WERI-Rb-1 (cell line): ENCODE results near the gene SORL1.

Experiments
- DNase-seq: peaks from one replicate; pipeline ENCODE4 v3.0.0-alpha.2; 2020
- H3K27ac ChIP-seq: fragments of 250-450 bp; sonication (Bioruptor Pico); 2 replicates; pipeline ENCODE4 v1.5.1; 2020; ENCODE audit warnings: mild to moderate bottlenecking, moderate library complexity
- H3K27me3 ChIP-seq: fragments of 250-450 bp; sonication (Bioruptor Pico); 2 replicates; pipeline ENCODE4 v1.5.1; 2021; ENCODE audit warnings: mild to moderate bottlenecking, low read depth, moderate library complexity; ENCODE audit not compliant: insufficient read depth, severe bottlenecking
- H3K36me3 ChIP-seq: fragments of 250-450 bp; sonication (Bioruptor Pico); 2 replicates; pipeline ENCODE4 v1.5.1; 2020; ENCODE audit warnings: mild to moderate bottlenecking, moderate library complexity
- H3K4me3 ChIP-seq: 2 replicates; pipeline ENCODE4 v1.5.1; 2011; ENCODE audit warnings: low read depth, mild to moderate bottlenecking, control low read depth, low read length
- H3K9me3 ChIP-seq: fragments of 250-450 bp; sonication (Bioruptor Pico); 2 replicates; pipeline ENCODE4 v1.5.1; 2021; ENCODE audit warnings: mild to moderate bottlenecking, moderate library complexity; ENCODE audit not compliant: severe bottlenecking
- TF ChIP-seq, protein P1 (sequence below): IDR thresholded peaks from 2 replicates; pipeline ENCODE4 v1.5.1; 2011; ENCODE audit warnings: low read depth, mild to moderate bottlenecking, control low read depth, inconsistent platforms, low read length

Gene SORL1

DNA sequence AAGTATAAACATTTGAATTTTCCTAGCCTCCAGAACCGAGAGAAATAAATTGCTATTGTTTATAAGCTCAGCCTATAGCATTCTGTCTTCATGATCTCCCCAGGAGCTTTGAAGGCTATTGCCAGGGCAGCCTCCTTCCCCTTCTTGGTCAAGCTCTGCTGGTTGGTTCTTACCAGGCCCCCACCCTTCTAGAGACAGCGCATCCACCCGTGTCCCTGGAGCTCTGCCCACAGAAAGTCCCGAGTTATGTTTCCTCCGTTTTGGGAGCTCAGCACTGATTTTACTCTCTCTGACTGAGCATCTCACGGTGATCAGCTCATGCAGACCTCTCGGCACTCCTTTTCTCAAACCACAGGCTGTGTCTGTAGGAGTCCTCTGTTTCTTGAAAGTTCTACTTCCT is 124.4 kb downstream of the SORL1 start:
- Histone ChIP-seq H3K36me3 (no peaks in the 10 kb centered on the region), H3K27ac (no peak overlapping the region), H3K27me3 (no peaks in the 10 kb centered on the region), H3K9me3 (peaks cover 3% of the 10 kb centered on the region), H3K4me3 (no peak overlapping the region)
- TF ChIP-seq, protein P1, sequence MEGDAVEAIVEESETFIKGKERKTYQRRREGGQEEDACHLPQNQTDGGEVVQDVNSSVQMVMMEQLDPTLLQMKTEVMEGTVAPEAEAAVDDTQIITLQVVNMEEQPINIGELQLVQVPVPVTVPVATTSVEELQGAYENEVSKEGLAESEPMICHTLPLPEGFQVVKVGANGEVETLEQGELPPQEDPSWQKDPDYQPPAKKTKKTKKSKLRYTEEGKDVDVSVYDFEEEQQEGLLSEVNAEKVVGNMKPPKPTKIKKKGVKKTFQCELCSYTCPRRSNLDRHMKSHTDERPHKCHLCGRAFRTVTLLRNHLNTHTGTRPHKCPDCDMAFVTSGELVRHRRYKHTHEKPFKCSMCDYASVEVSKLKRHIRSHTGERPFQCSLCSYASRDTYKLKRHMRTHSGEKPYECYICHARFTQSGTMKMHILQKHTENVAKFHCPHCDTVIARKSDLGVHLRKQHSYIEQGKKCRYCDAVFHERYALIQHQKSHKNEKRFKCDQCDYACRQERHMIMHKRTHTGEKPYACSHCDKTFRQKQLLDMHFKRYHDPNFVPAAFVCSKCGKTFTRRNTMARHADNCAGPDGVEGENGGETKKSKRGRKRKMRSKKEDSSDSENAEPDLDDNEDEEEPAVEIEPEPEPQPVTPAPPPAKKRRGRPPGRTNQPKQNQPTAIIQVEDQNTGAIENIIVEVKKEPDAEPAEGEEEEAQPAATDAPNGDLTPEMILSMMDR = no peak
- no peak for DNase-seq

DNA sequence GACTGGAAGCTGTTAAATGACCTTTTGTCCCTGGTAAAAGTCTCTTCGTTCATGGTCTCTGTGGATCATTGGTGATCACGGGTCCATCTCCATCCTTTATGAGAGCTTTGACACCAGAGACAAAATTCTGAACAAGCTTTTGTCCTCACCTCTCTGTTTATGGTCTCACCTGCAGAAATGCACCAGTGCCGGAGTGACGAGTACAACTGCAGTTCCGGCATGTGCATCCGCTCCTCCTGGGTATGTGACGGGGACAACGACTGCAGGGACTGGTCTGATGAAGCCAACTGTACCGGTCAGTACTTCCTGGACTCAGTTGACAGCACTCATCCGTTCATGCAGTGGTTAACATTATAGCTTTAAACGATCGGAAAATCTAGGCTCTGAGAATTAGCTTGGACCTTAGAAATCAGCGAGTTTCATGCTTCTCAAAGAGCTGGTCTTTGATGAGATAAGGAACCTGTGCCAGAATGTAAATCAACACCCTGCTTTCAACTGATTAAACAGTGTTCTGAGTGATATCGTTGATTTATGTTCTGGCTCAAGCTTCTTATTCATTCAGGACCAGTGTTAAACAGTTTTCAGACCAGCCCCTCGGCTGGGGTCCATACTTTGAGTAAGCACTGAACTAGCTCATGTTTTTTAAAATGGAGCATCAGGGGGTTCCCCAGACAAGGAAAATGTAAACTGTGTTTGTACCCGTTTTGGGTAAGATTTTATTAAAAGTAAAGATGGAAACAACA is 125.2 kb downstream of the SORL1 start:
- Histone ChIP-seq H3K36me3 (no peaks in the 10 kb centered on the region), H3K9me3 (peaks cover 3% of the 10 kb centered on the region), H3K4me3 (no peak overlapping the region), H3K27ac (0 out of 2 replicates have a peak overlapping the region, but pooled peaks have one; percentile 5), H3K27me3 (no peaks in the 10 kb centered on the region)
- peak; percentile 12 for DNase-seq
- TF ChIP-seq, protein P1 = no peak

DNA sequence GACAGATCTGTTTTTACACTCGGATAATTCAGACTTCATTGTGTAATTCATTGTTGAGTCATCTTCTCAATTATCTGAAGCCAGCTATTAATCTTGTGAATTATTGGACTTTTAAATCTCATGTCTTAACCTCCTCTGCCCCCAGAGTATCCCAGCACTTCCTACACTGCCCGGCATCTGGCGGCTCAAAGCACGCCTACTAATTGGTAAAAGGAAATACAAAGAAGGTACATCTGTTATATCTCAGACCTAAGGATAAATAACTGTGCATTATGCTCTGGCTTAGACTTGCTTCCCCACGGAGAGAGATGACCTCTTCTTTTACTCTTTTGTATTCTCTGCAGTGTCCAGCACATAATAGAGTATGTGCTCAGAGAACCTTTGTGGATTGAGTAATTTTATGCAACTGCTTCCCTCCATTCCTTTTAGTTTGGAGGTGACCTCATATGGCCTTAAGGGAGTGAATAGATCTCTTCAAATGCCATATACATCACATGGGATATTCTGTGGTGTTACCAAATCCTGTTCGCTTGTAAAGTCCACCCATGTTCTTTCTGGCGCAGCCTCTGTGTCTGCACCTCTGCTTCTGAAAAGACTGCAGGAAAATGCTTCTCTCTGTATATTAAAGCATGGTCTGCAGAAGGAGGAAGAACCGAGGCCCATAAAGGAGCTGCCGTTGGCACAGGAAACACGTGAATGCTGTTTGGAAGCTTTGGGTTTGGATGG is 126.3 kb downstream of the SORL1 start:
- peak; percentile 80 for DNase-seq
- no peaks in the 10 kb centered on the region for H3K27me3 ChIP-seq
- H3K27ac ChIP-seq = no peak overlapping the region
- no peak overlapping the region for H3K4me3 ChIP-seq
- TF ChIP-seq, protein P1 = no peak
- no peaks in the 10 kb centered on the region for H3K36me3 ChIP-seq
- H3K9me3 ChIP-seq = peaks cover 3% of the 10 kb centered on the region

DNA sequence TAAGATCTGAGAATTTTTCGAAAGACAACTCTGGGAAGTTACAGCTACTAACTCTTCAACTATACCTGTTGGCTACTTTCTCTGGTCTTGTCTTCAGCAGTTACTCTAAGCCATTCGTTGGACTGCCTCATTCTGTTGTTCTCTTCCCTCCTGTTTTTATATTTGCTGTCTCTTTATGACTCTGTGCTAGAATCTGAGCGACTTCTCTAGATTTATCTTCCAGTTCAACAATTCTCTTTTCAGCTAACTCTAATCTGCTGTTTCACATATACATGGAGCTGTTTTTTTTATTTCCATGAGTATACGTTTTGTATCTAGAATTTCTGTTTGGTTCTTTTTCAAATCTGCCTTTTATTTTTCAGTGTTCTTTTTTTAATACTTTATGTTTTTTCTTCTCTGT is 128.0 kb downstream of the SORL1 start:
- Histone ChIP-seq H3K27me3 (no peaks in the 10 kb centered on the region), H3K9me3 (peaks cover 3% of the 10 kb centered on the region), H3K4me3 (no peak overlapping the region), H3K27ac (no peak overlapping the region), H3K36me3 (no peaks in the 10 kb centered on the region)
- no peak for DNase-seq
- TF ChIP-seq, protein P1 = no peak

DNA sequence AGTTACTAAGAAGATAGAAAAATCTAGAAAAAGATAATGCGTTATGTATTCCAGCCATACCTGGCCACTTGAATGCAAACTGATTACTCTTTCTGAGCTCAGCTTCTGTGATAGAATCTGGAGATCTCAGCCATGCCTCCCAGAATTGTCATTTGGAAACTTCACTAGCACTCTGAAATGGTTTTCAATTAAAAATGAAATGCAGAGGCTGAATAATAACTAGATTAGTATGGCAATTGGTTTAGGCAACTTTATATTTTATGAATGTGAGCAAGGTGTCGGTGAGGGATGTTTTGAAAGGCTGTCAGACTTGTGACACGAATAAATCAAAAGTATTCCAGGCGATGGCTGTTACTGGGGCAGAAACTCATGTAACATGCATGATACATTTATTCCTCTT is 129.5 kb downstream of the SORL1 start:
- no peak for DNase-seq
- TF ChIP-seq, protein P1 = no peak
- Histone ChIP-seq H3K36me3 (no peaks in the 10 kb centered on the region), H3K4me3 (no peak overlapping the region), H3K27ac (no peak overlapping the region), H3K9me3 (peaks cover 3% of the 10 kb centered on the region), H3K27me3 (no peaks in the 10 kb centered on the region)
